HG03103 (cell line): ENCODE measurements around the gene IZUMO2.
"Not testable (repeated sequence)": the region's sequence is repeated elsewhere in the genome, so short reads cannot be mapped to it uniquely, and the experiment has no call there.

ENCODE experiments used
- ATAC-seq: cut with Tn5 transposase; IDR thresholded peaks from one replicate; pipeline ENCODE4 v1.9.1; 2021; ENCODE audit warnings: low read depth; ENCODE audit not compliant: unreplicated experiment

Gene IZUMO2

DNA sequence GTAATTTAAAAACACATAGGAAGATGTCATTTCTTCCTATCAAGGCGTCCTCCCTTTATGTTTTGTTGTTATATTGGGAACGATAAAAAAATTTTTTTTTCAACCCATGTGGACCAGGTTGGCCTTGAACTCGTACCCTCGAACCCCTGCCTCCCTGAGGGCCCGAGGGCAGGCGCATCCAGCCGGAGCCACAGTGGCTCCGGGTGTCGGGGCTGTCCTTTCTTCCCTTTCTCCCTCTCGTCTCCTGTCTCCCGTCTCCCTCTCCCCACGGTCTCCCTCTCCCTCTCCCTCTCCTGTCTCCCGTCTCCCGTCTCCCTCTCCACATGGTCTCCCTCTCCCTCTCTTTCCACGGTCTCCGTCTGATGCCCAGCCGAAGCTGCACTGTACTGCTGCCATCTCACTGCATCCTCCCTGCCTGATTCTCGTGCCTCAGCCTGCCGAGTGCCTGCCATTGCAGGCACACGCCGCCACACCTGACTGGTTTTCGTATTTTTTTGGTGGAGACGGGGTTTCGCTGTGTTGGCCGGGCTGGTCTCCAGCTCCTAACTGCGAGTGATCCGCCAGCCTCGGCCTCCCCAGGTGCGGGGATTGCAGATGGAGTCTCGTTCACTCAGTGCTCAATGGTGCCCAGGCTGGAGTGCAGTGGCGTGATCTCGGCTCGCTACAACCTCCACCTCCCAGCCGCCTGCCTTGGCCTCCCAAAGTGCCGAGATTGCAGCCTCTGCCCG, 22.8 kb downstream of the IZUMO2 start:
- not testable (repeated sequence) for ATAC-seq

DNA sequence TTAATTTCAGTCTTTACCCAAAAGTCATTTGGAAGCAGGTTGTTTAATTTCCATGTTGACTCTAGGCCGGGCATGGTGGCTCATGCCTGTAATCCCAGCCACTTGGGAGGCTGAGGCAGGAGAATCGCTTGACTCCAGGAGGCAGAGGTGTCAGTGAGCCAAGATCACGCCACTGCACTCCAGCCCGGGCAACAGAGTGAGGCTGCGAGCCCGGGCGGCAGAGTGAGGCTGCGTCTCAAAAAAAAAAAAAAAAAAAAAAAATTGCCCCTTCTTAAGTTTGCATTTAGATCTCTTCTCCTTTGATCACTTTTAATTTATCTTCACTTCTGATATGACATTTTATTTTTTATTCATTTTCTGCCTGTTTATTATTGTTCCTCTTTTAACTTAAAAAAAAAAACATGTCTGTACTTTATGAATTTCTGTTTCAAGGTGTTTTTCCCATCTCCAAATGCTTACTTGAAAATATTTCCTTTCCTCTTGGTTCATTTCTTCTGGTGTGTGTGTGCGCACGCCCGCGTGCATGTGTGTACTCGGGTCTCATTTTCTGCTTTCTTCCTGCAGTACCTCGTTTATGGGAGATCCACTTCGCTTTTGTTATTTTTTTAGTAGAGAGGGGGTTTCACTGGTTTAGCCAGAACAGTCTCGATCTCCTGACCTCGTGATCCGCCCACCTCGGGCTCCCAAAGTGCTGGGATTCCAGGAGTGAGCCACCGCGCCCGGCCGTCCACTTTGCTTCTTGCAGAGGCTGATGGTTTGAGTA, 26.3 kb downstream of the IZUMO2 start:
- not testable (repeated sequence) for ATAC-seq

DNA sequence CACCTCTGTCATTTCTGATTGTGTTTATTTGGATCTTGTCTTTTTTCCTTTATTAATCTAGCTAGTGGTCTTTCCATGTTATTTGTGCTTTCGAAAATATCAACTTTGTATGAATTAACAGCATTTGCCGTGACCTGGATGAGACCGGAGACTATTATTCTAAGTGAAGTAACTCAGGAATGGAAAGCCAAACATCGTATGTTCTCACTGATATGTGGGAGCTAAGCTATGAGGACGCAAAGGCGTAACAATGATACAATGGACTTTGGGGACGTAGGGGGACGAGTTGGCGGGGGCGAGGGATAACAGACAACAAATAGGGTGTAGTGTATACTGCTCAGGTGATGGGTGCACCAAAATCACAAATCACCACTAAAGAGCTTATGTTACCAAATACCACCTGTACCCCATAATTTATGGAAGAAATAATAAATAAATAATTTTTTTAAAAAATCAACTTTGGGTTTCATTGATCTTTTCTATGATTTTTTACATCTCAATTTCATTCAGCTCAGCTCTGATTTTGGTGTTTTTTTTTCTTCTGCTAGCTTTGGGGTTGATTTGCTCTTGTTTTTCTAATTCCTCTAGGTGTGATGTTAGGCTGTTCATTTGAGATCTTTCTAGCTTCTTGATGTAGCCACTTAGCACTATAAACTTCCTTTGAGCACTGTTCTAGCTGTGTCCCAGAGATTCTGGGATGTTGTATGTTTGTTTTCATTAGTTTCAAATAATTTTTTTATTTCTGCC, 27.1 kb downstream of the IZUMO2 start:
- ATAC-seq: not testable (repeated sequence)

DNA sequence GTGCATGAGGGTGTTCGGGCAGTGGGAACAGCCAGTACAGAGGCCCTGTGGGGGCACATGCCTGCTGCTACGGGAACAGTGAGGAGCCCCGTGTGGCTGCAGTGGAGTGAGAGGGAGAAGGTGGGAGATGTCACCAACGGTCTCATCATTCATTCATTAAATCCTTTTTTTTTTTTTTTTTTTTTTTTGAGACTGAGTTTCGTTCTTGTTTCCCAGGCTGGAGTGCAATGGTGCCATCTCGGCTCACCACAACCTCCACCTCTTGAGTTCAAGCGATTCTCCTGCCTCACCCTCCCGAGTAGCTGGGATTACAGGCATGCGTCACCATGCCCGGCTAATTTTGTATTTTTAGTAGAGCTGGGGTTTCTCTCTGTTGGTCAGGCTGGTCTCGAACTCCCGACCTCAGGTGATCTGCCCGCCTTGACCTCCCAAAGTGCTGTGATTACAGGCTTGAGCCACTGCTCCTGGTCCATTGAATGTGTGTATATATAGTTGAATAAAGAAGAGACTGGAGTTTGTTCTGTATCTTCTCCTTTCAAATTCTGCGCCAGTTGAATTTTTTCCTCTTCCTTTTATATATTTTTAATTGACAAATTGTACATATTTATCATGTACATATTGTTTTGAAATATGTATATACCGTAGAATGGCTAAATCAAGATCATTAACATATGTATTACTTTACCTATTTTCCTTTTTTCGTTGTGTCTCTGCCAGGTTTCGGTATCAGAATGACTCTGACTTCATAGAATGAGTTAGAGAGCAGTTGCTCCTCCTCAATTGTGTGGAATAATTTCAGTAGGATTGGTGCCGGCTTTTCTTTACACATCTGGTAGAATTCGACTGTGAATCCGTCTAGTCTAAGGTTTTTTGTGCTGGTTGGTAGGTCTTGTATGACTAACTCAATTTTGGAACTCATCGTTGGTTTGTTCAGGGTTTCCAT, 28.0 kb downstream of the IZUMO2 start:
- ATAC-seq: not testable (repeated sequence)

DNA sequence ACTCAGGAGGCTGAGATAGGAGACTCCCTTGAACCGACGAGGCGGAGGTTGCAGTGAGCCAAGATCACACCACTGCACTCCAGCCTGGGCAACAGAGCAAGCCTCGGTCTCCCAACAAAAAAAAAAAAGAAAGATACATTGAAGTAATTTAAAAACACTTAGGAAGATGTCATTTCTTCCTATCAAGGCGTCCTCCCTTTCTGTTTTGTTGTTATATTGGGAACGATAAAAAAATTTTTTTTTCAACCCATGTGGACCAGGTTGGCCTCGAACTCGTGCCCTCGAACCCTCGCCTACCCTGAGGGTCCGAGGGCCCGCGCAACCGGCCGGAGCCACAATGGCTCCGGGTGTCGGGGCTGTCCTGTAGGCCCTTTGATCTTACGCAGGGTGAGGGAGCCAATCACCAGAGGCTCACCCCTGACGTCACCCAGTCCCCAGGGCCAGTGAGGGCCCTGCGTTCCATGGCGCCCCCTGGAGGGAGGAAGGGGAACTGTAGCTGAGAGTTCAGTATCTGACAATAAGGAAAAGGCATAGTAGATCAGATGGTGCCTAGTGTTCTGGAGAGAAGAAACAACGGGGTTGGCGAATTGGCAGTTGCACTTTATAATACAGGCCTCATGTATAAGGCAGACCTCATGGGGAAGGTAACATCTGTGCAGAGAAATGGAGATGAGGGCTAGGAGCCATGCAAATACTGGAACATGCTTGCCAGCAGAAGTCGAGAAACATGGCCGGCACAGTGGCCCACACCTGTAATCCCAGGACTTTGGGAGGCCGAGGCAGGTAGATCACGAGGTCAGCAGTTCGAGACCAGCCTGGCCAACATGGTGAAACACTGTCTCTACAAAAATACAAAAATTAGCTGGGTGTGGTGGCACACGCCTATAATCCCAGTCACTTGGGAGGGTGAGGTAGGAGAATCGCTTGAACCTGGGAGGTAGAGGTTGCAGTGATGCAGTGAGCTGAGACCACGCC, 29.3 kb downstream of the IZUMO2 start:
- ATAC-seq: not testable (repeated sequence)

DNA sequence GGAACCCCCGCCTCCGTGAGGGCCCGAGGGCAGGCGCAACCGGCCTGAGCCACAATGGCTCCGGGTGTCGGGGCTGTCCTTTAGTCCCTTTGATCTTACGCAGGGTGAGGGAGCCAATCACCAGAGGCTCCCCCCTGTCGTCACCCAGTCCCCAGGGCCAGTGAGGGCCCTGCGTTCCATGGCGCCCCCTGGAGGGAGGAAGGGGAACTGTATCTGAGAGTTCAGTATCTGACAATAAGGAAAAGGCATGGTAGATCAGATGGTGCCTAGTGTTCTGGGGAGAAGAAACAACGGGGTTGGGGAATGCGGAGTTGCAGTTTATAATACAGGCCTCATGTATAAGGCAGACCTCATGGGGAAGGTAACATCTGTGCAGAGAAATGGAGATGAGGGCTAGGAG, 59.1 kb downstream of the IZUMO2 start:
- not testable (repeated sequence) for ATAC-seq

DNA sequence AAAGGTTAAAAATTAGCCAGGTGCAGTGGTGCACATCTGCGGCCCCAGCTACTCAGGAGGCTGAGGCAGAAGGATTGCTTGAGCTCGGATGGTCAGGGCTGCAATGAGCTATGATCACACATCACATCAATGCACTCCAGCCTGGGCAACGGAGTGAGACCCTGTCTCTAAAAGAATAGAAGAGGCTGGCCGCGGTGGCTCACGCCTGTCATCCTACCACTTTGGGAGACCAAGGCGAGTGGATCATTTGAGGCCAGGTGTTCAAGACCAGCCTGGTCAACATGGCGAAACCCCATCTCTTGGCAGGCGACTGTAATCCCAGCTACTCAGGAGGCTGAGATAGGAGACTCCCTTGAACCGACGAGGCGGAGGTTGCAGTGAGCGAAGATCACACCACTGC, 59.7 kb downstream of the IZUMO2 start:
- not testable (repeated sequence) for ATAC-seq
